ENCODE data around the gene CALHM4. TPM values are rescaled to one million over a fixed set of nuclear protein-coding genes. Genes with fewer than 3 reads are reported as not detected.

Gene CALHM4
- total and polyA plus RNA-seq, 2 of the 13 experiments (the other 11 are each of a cell fraction or from before 2014, with no cell fraction given), result not detected

DNA sequence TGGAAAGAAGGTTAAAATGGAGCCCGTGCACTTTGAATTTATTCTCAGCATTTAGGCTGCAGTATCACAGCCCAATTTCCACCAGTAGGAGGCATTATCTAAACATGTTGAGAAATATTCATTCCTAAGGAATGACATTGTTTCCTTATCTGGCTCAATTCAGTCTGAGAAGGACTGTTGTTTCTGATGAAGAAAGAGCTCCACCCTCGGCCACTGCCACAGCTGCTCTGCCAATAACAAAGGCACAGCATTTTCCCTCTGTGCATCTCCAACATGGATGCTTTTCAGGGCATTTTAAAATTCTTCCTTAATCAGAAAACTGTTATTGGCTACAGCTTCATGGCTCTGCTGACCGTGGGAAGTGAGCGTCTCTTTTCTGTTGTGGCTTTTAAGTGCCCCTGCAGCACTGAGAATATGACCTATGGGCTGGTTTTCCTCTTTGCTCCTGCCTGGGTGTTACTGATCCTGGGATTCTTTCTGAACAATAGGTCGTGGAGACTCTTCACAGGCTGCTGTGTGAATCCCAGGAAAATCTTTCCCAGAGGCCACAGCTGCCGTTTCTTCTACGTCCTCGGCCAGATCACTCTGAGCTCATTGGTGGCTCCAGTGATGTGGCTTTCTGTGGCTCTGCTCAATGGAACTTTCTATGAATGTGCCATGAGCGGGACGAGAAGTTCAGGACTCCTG is 42.0 kb upstream of the CALHM4 start, which contains the start of gene CALHM5:
Gene CALHM5, plus strand, starts transcription at position 216 of the 687 bp plus-strand sequence. Its CDS starts 58 bp downstream, at position 274.
- WGBS (ENCODE audit: low lambda C conversion rate), result 20% methylated on average over 10 of the region's 10 CpGs
- Histone ChIP-seq H3K36me3 (replicated peaks in 1 of 2; ENCODE audit: control insufficient read depth in 1 of 2, insufficient read depth in 2 of 2, low read length in 2 of 2) (no peaks in the 10 kb centered on the region), H3K4me3 (replicated peaks in 1 of 3; ENCODE audit: insufficient read depth in 1 of 3, low read depth in 2 of 3, low read length in 3 of 3) (no peak within 1 kb of the TSS), H3K27ac (ENCODE audit: extremely low read length, insufficient read depth, low read length) (no peak within 1 kb of the TSS), H3K9ac (ENCODE audit: insufficient read depth, low read depth, low read length) (no peak within 1 kb of the TSS), H3K9me3 (ENCODE audit: low read length) (no peaks in the 10 kb centered on the region), H3K4me1 (ENCODE audit: insufficient read depth, low read length) (no peaks in the 10 kb centered on the region), H3K27me3 (ENCODE audit: control insufficient read depth in 1 of 2, insufficient read depth in 2 of 2, low read length in 2 of 2) (no peaks in the 10 kb centered on the region), H3K79me2 (ENCODE audit: insufficient read depth, low read length) (no peaks in the 10 kb centered on the region), H2AFZ (ENCODE audit: low read length) (peak within 1 kb of the TSS; percentile 21), H4K20me1 (ENCODE audit: insufficient read depth, low read length) (no peaks in the 10 kb centered on the region), H3K4me2 (ENCODE audit: low read depth, low read length) (peak within 1 kb of the TSS; percentile 2; the same call in 1 of the 2 replicates)
- BruUV-seq (replicated peaks), result no TSS peak
- ATAC-seq, result peak; percentile 65
- CTCF ChIA-PET (ENCODE audit: low intra/inter-chr PET ratio, low total read pairs), result interaction anchor here (1.3 kb wide), 2 partner anchors 21 to 50 kb away, joined by 3 to 5 read pairs; no protein-coding TSS in a partner anchor
- no peak for DNase-seq (ENCODE audit: low spot score)
- no peak for FAIRE-seq
- intact Hi-C loops (cut with micrococcal nuclease; ENCODE audit: unreplicated experiment), result no loop called here
- in situ Hi-C loops (cut with HindIII; ENCODE audit: extremely low pct_ligation_motif_present, low pct_unique_long_range_greater_than_20kb), result no loop called here
- POLR2A ChIA-PET, result no interaction called here
- no peak for TF ChIP-seq ZNF30 (CRISPR knock-in tag; IDR thresholded peaks at IDR 0.05)
- TF ChIP-seq ZNF44 (CRISPR knock-in tag; IDR thresholded peaks at IDR 0.05), result no peak
- TF ChIP-seq, protein P1, sequence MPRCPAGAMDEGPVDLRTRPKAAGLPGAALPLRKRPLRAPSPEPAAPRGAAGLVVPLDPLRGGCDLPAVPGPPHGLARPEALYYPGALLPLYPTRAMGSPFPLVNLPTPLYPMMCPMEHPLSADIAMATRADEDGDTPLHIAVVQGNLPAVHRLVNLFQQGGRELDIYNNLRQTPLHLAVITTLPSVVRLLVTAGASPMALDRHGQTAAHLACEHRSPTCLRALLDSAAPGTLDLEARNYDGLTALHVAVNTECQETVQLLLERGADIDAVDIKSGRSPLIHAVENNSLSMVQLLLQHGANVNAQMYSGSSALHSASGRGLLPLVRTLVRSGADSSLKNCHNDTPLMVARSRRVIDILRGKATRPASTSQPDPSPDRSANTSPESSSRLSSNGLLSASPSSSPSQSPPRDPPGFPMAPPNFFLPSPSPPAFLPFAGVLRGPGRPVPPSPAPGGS (CRISPR knock-in tag; IDR thresholded peaks at IDR 0.05), result no peak
- TF ChIP-seq, protein P2, sequence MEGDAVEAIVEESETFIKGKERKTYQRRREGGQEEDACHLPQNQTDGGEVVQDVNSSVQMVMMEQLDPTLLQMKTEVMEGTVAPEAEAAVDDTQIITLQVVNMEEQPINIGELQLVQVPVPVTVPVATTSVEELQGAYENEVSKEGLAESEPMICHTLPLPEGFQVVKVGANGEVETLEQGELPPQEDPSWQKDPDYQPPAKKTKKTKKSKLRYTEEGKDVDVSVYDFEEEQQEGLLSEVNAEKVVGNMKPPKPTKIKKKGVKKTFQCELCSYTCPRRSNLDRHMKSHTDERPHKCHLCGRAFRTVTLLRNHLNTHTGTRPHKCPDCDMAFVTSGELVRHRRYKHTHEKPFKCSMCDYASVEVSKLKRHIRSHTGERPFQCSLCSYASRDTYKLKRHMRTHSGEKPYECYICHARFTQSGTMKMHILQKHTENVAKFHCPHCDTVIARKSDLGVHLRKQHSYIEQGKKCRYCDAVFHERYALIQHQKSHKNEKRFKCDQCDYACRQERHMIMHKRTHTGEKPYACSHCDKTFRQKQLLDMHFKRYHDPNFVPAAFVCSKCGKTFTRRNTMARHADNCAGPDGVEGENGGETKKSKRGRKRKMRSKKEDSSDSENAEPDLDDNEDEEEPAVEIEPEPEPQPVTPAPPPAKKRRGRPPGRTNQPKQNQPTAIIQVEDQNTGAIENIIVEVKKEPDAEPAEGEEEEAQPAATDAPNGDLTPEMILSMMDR (CRISPR knock-in tag; IDR thresholded peaks at IDR 0.05), result peak; percentile 42
- no peak for TF ChIP-seq ZFP36L2 (CRISPR knock-in tag; IDR thresholded peaks at IDR 0.05)
- TF ChIP-seq STAG1 (CRISPR knock-in tag; IDR thresholded peaks at IDR 0.05), result peak; percentile 41
- TF ChIP-seq, protein P3, sequence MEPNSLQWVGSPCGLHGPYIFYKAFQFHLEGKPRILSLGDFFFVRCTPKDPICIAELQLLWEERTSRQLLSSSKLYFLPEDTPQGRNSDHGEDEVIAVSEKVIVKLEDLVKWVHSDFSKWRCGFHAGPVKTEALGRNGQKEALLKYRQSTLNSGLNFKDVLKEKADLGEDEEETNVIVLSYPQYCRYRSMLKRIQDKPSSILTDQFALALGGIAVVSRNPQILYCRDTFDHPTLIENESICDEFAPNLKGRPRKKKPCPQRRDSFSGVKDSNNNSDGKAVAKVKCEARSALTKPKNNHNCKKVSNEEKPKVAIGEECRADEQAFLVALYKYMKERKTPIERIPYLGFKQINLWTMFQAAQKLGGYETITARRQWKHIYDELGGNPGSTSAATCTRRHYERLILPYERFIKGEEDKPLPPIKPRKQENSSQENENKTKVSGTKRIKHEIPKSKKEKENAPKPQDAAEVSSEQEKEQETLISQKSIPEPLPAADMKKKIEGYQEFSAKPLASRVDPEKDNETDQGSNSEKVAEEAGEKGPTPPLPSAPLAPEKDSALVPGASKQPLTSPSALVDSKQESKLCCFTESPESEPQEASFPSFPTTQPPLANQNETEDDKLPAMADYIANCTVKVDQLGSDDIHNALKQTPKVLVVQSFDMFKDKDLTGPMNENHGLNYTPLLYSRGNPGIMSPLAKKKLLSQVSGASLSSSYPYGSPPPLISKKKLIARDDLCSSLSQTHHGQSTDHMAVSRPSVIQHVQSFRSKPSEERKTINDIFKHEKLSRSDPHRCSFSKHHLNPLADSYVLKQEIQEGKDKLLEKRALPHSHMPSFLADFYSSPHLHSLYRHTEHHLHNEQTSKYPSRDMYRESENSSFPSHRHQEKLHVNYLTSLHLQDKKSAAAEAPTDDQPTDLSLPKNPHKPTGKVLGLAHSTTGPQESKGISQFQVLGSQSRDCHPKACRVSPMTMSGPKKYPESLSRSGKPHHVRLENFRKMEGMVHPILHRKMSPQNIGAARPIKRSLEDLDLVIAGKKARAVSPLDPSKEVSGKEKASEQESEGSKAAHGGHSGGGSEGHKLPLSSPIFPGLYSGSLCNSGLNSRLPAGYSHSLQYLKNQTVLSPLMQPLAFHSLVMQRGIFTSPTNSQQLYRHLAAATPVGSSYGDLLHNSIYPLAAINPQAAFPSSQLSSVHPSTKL (CRISPR knock-in tag; IDR thresholded peaks at IDR 0.05), result no peak
- no peak for TF ChIP-seq ZNF124 (CRISPR knock-in tag; IDR thresholded peaks at IDR 0.05)
- TF ChIP-seq MXI1 (IDR thresholded peaks at IDR 0.05; ENCODE audit: borderline replicate concordance, low read depth, low read length), result no peak
- TF ChIP-seq, protein P4, sequence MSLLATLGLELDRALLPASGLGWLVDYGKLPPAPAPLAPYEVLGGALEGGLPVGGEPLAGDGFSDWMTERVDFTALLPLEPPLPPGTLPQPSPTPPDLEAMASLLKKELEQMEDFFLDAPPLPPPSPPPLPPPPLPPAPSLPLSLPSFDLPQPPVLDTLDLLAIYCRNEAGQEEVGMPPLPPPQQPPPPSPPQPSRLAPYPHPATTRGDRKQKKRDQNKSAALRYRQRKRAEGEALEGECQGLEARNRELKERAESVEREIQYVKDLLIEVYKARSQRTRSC (CRISPR knock-in tag; IDR thresholded peaks at IDR 0.05; ENCODE audit: low read depth), result no peak
- no peak for TF ChIP-seq ZNF724P (CRISPR knock-in tag; IDR thresholded peaks at IDR 0.05; ENCODE audit: borderline replicate concordance)
- TF ChIP-seq, protein P5, sequence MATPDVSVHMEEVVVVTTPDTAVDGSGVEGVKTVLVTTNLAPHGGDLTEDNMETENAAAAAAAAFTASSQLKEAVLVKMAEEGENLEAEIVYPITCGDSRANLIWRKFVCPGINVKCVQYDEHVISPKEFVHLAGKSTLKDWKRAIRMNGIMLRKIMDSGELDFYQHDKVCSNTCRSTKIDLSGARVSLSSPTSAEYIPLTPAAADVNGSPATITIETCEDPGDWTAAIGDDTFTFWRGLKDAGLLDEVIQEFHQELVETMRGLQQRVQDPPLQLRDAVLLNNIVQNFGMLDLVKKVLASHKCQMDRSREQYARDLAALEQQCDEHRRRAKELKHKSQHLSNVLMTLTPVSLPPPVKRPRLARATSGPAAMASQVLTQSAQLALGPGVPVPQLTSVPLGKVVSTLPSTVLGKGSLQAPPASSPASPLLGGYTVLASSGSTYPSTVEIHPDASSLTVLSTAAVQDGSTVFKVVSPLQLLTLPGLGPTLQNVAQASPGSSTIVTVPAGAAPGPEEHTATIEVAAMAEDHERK (CRISPR knock-in tag; IDR thresholded peaks at IDR 0.05; ENCODE audit: low read depth), result no peak
- TF ChIP-seq JUND (CRISPR knock-in tag; IDR thresholded peaks at IDR 0.05), result no peak
